GM12892 (cell line): ENCODE results near the gene PRUNE2.

Experiments
- POLR2A ChIP-seq: IDR thresholded peaks from 2 replicates; pipeline ENCODE4 v1.6.1; 2011; ENCODE audit warnings: low read depth, low read length, control low read depth
- POLR2AphosphoS5 ChIP-seq: IDR thresholded peaks from 2 replicates; pipeline ENCODE4 v1.6.1; 2011; ENCODE audit warnings: low read depth, low read length, control low read depth
- TAF1 ChIP-seq: IDR thresholded peaks from 2 replicates; pipeline ENCODE4 v1.6.1; 2011; ENCODE audit warnings: low read depth, mild to moderate bottlenecking, control low read depth, low read length, borderline replicate concordance

GRCh38 chr9:76732341-76732958 is 173.5 kb downstream of the PRUNE2 start:
- no peak for TF ChIP-seq POLR2AphosphoS5
- TF ChIP-seq POLR2A, result no peak
- TF ChIP-seq TAF1, result no peak
